ENCODE data around the gene KXD1.

- no peak for TF ChIP-seq POLR2A (IDR thresholded peaks at IDR 0.05; ENCODE audit: low read length)
- no peak for TF ChIP-seq GATA1 (IDR thresholded peaks at IDR 0.05; ENCODE audit: low read depth, low read length)
These were observed 53.1 kb downstream of the KXD1 start for GRCh38 chr19:18610556-18611326.
